Caco-2 (cell line): ENCODE data around the gene LHPP. TPM values are rescaled to one million over a fixed set of nuclear protein-coding genes. Genes with fewer than 3 reads are reported as not detected.

ENCODE experiments used
- BruUV-seq: library from RNA; stranded (reverse); fragments of 400-500 nt; replicated peaks from 2 replicates; lab custom pipeline; 2021; lab: Mats Ljungman, UMichigan
- CTCF ChIA-PET: fragments of 300-600 bp; sonication (Branson Sonifier 250); formaldehyde crosslinking; loops from one replicate; lab custom pipeline; 2022; ENCODE audit warnings: antibody characterized with exemption; lab: Charles Lee
- POLR2A ChIA-PET: fragments of 300-600 bp; sonication (Branson Sonifier 250); formaldehyde crosslinking; loops from one replicate; lab custom pipeline; 2022; ENCODE audit warnings: antibody characterized with exemption; lab: Charles Lee
- DNase-seq, 2 experiments: peaks; one replicate each; pipeline versions ENCODE4 v3.0.0 to v3.0.0-alpha.2; 2020 to 2022
- H3K27me3 ChIP-seq: replicated peaks from 2 replicates; pipeline ENCODE4 v1.6.0; 2011; ENCODE audit warnings: low read length; ENCODE audit not compliant: control insufficient read depth, insufficient read depth
- H3K36me3 ChIP-seq: 2 replicates; pipeline ENCODE4 v1.5.1; 2011; ENCODE audit warnings: low read length; ENCODE audit not compliant: control insufficient read depth, insufficient read depth
- H3K4me1 ChIP-seq: fragments of 250-450 bp; sonication (Bioruptor Pico); 2 replicates; pipeline ENCODE4 v1.5.1; 2020; ENCODE audit warnings: mild to moderate bottlenecking
- H3K4me3 ChIP-seq: 2 replicates; pipeline ENCODE4 v1.5.1; 2011; ENCODE audit warnings: low read depth, mild to moderate bottlenecking, control low read depth, low read length
- H3K9me3 ChIP-seq: fragments of 250-450 bp; sonication (Bioruptor Pico); 2 replicates; pipeline ENCODE4 v1.5.1; 2020; ENCODE audit warnings: mild to moderate bottlenecking, moderate library complexity
- H3K27ac Mint-ChIP-seq: one replicate; pipeline ENCODE4 v1.8.0; 2022; ENCODE audit warnings: mixed read lengths; ENCODE audit not compliant: unreplicated experiment
- H3K27me3 Mint-ChIP-seq: one replicate; pipeline ENCODE4 v1.8.0; 2022; ENCODE audit warnings: mixed read lengths; ENCODE audit not compliant: insufficient read depth, unreplicated experiment
- H3K36me3 Mint-ChIP-seq: one replicate; pipeline ENCODE4 v1.8.0; 2022; ENCODE audit warnings: mild to moderate bottlenecking, mixed read lengths; ENCODE audit not compliant: insufficient read depth, unreplicated experiment
- H3K4me1 Mint-ChIP-seq: one replicate; pipeline ENCODE4 v1.8.0; 2022; ENCODE audit warnings: low read depth, mixed read lengths; ENCODE audit not compliant: unreplicated experiment
- H3K4me3 Mint-ChIP-seq: one replicate; pipeline ENCODE4 v1.8.0; 2022; ENCODE audit warnings: mild to moderate bottlenecking, moderate library complexity, mixed read lengths; ENCODE audit not compliant: unreplicated experiment
- H3K9me3 Mint-ChIP-seq: one replicate; pipeline ENCODE4 v1.8.0; 2022; ENCODE audit warnings: mixed read lengths; ENCODE audit not compliant: unreplicated experiment
- intact Hi-C: fragments of 100-400 bp; cut with micrococcal nuclease; formaldehyde crosslinking; loops from one replicate; pipeline ENCODE4 v1.10.0; 2022; ENCODE audit not compliant: unreplicated experiment
- total RNA-seq: library from RNA; stranded (reverse); gene quantifications from 2 replicates; pipeline ENCODE4 v1.2.3, GENCODE V29; 2022
- TF ChIP-seq, protein P1 (sequence below), 2 experiments: fragments of 200-600 bp in 1 of 2; IDR thresholded peaks; 1 replicate in 1 of 2; 2 replicates in 1 of 2; pipeline versions ENCODE4 v1.5.1 to v1.8.0; 2011 to 2022; ENCODE audit warnings: antibody characterized with exemption in 1 of 2, control low read depth in 1 of 2, inconsistent platforms in 1 of 2, low read depth in 1 of 2, low read length in 1 of 2, mild to moderate bottlenecking in 1 of 2, moderate library complexity in 1 of 2; ENCODE audit not compliant: insufficient read depth in 1 of 2, severe bottlenecking in 1 of 2, unreplicated experiment in 1 of 2

The LHPP gene
- total RNA-seq, 1 experiment from 2014 or later: 15.9 TPM

DNA sequence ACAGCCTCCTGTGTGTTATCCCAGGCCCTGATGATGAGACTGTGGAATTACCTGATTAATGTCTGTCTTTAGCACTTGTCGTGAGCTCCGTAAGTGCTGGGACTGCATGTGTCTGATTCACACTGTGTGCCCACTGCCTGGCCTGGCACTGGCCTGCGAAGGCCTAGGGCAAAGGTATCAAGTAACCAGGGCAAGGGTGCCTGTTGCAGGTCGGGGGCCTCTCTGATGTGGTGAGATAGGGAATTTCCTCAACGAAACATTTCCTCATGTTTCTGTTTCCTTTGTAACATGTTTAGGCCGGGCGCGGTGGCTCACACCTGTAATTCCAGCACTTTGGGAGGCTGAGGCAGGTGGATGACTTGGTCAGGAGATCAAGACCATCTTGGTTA is 50.4 kb downstream of the LHPP start:
- Mint-ChIP-seq H3K4me1 (no peaks in the 10 kb centered on the region), H3K27me3 (no peaks in the 10 kb centered on the region), H3K27ac (no peak overlapping the region), H3K36me3 (no peaks in the 10 kb centered on the region), H3K4me3 (no peak overlapping the region), H3K9me3 (no peaks in the 10 kb centered on the region)
- CTCF ChIA-PET: no interaction called here
- Histone ChIP-seq H3K4me3 (no peak overlapping the region), H3K9me3 (no peaks in the 10 kb centered on the region), H3K36me3 (no peaks in the 10 kb centered on the region), H3K27me3 (no peaks in the 10 kb centered on the region), H3K4me1 (no peaks in the 10 kb centered on the region)
- TF ChIP-seq, protein P1, sequence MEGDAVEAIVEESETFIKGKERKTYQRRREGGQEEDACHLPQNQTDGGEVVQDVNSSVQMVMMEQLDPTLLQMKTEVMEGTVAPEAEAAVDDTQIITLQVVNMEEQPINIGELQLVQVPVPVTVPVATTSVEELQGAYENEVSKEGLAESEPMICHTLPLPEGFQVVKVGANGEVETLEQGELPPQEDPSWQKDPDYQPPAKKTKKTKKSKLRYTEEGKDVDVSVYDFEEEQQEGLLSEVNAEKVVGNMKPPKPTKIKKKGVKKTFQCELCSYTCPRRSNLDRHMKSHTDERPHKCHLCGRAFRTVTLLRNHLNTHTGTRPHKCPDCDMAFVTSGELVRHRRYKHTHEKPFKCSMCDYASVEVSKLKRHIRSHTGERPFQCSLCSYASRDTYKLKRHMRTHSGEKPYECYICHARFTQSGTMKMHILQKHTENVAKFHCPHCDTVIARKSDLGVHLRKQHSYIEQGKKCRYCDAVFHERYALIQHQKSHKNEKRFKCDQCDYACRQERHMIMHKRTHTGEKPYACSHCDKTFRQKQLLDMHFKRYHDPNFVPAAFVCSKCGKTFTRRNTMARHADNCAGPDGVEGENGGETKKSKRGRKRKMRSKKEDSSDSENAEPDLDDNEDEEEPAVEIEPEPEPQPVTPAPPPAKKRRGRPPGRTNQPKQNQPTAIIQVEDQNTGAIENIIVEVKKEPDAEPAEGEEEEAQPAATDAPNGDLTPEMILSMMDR (IDR thresholded peaks at IDR 0.05; ENCODE audit: insufficient read depth in 1 of 2, low read depth in 1 of 2, low read length in 1 of 2, severe bottlenecking in 1 of 2, unreplicated experiment in 1 of 2): no peak
- DNase-seq: no peak
- POLR2A ChIA-PET: no interaction called here
- intact Hi-C loops: no loop called here
- no TSS peak for BruUV-seq

DNA sequence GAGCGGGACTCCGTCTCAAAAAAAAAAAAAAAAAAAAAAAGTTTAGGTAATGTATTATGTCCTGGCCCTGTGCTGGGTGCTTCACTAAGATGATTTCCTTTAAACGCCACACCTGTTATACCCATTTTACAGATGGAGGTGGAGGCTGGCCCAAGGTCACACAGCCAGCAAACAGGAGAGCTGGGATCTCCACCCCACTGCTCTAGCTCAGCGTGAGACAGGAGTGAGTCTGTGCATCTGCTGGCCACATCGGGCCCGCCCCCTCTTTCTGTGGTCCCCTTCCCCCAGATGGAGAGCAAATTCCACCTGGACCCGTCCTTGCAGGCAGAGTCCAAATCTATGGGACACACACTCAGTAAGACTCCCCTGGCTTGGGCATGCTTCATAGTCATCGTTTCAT is 51.0 kb downstream of the LHPP start:
- TF ChIP-seq, protein P1 (IDR thresholded peaks at IDR 0.05; ENCODE audit: insufficient read depth in 1 of 2, low read depth in 1 of 2, low read length in 1 of 2, severe bottlenecking in 1 of 2, unreplicated experiment in 1 of 2): no peak
- H3K27ac Mint-ChIP-seq: no peak overlapping the region
- H3K9me3 Mint-ChIP-seq: no peaks in the 10 kb centered on the region
- no peaks in the 10 kb centered on the region for H3K36me3 Mint-ChIP-seq
- Histone ChIP-seq H3K36me3 (no peaks in the 10 kb centered on the region), H3K9me3 (no peaks in the 10 kb centered on the region), H3K4me1 (no peaks in the 10 kb centered on the region), H3K27me3 (no peaks in the 10 kb centered on the region), H3K4me3 (no peak overlapping the region)
- no peak for DNase-seq
- ChIA-PET POLR2A (no interaction called here), CTCF (no interaction called here)
- H3K4me3 Mint-ChIP-seq: no peak overlapping the region
- H3K27me3 Mint-ChIP-seq: no peaks in the 10 kb centered on the region
- no peaks in the 10 kb centered on the region for H3K4me1 Mint-ChIP-seq
- intact Hi-C loops: no loop called here
- no TSS peak for BruUV-seq

DNA sequence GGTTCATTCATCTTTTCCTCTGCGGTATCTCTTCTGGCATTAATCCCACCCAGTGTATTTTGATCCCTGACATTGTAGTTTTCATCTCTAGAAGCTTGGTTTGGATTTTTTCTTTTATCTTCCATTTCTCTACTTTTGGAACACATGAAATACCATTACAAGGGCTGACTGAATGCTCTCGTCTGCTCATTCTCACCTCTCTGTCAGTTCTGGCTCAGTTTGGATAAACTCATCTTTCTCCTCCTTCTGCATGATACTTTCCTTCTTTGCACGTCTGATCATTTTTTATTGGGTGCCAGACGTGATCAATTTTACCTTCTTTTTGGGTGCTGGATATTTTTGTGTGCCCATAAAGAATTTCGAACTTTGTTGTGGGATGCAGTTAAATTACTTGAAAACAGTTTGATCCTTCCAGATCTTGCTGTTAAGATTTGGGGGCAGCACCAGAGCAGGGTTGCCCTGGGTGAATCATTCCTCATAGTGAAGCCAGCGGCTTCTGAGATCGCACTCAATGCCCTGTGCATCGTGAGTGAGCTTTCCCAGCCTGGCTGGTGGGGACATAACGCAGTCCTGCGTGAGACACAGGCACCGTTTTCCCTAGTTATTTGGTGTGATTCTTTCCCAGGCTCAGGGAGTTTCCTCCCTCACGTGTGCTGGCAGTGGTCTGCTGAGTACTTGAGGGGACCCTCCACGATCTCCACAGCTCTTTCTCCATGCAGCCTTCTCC is 53.8 kb downstream of the LHPP start:
- Histone ChIP-seq H3K4me3 (no peak overlapping the region), H3K27me3 (no peaks in the 10 kb centered on the region), H3K4me1 (no peaks in the 10 kb centered on the region), H3K9me3 (no peaks in the 10 kb centered on the region), H3K36me3 (no peaks in the 10 kb centered on the region)
- no TSS peak for BruUV-seq
- H3K36me3 Mint-ChIP-seq: no peaks in the 10 kb centered on the region
- no peak overlapping the region for H3K27ac Mint-ChIP-seq
- H3K4me1 Mint-ChIP-seq: no peaks in the 10 kb centered on the region
- no peak for DNase-seq
- no peaks in the 10 kb centered on the region for H3K27me3 Mint-ChIP-seq
- ChIA-PET POLR2A (no interaction called here), CTCF (no interaction called here)
- no peaks in the 10 kb centered on the region for H3K9me3 Mint-ChIP-seq
- intact Hi-C loops: no loop called here
- no peak overlapping the region for H3K4me3 Mint-ChIP-seq
- TF ChIP-seq, protein P1 (IDR thresholded peaks at IDR 0.05; ENCODE audit: insufficient read depth in 1 of 2, low read depth in 1 of 2, low read length in 1 of 2, severe bottlenecking in 1 of 2, unreplicated experiment in 1 of 2): no peak
